ENCODE measurements around the gene PHF19. TPM values are rescaled to one million over a fixed set of nuclear protein-coding genes. Genes with fewer than 3 reads are reported as not detected.

The PHF19 gene
- total and polyA plus RNA-seq, 2 experiments from 2014 or later = 17.1 to 28.2 TPM

- H4K20me1 ChIP-seq (ENCODE audit: insufficient read depth) = no peaks in the 10 kb centered on the region
- no peaks in the 10 kb centered on the region for H3K9me2 ChIP-seq (ENCODE audit: insufficient read depth)
- H3K4me3 ChIP-seq = no peak overlapping the region
- H3K9ac ChIP-seq = no peak overlapping the region
- TF ChIP-seq EZH2 (IDR thresholded peaks at IDR 0.05; ENCODE audit: insufficient read depth, poor library complexity, severe bottlenecking) (no peak), EZH2phosphoT487 (IDR thresholded peaks at IDR 0.05; ENCODE audit: insufficient read depth, low read depth) (no peak)
- DNase-seq = no peak
- H3K36me3 ChIP-seq (ENCODE audit: low read depth) = no peaks in the 10 kb centered on the region
- WGBS, 2 experiments (ENCODE audit: low coverage in 1 of 2, low lambda C conversion rate in 2 of 2, missing lambda C conversion rate in 2 of 2) = 54 to 62% methylated on average over 3 of the region's 3 CpGs
- H3K4me2 ChIP-seq (ENCODE audit: unreplicated experiment) = no peak overlapping the region
- no peaks in the 10 kb centered on the region for H3K27me3 ChIP-seq (replicated peaks; ENCODE audit: insufficient read depth)
- no peaks in the 10 kb centered on the region for H3K9me3 ChIP-seq (ENCODE audit: low read depth)
- no peak overlapping the region for H3K27ac ChIP-seq
- no peak overlapping the region for H2AFZ ChIP-seq
- in situ Hi-C loops (cut with MboI) = no loop called here
- peaks cover 13% of the 10 kb centered on the region for H3F3A ChIP-seq (ENCODE audit: insufficient read depth)
- H3K4me1 ChIP-seq (ENCODE audit: insufficient read depth) = peaks cover 9% of the 10 kb centered on the region
- no peaks in the 10 kb centered on the region for H3K79me2 ChIP-seq (ENCODE audit: insufficient read depth)
Measured at GRCh38 chr9:120885457-120885856, 8.5 kb upstream of the PHF19 start.

GRCh38 chr9:120883608-120883996 is 6.6 kb upstream of the PHF19 start:
- no peaks in the 10 kb centered on the region for H3K36me3 ChIP-seq (ENCODE audit: low read depth)
- 63 to 89% methylated on average over 2 to 3 of the region's 3 CpGs for WGBS, 2 experiments (ENCODE audit: low coverage in 1 of 2, low lambda C conversion rate in 2 of 2, missing lambda C conversion rate in 2 of 2)
- H3K9ac ChIP-seq = no peak overlapping the region
- TF ChIP-seq EZH2phosphoT487 (IDR thresholded peaks at IDR 0.05; ENCODE audit: insufficient read depth, low read depth) (no peak), EZH2 (IDR thresholded peaks at IDR 0.05; ENCODE audit: insufficient read depth, poor library complexity, severe bottlenecking) (no peak)
- DNase-seq = no peak
- H3K9me2 ChIP-seq (ENCODE audit: insufficient read depth) = no peaks in the 10 kb centered on the region
- H3F3A ChIP-seq (ENCODE audit: insufficient read depth) = peaks cover 13% of the 10 kb centered on the region
- no peaks in the 10 kb centered on the region for H3K79me2 ChIP-seq (ENCODE audit: insufficient read depth)
- H3K4me2 ChIP-seq (ENCODE audit: unreplicated experiment) = no peak overlapping the region
- peaks cover 9% of the 10 kb centered on the region for H3K4me1 ChIP-seq (ENCODE audit: insufficient read depth)
- H3K9me3 ChIP-seq (ENCODE audit: low read depth) = no peaks in the 10 kb centered on the region
- in situ Hi-C loops (cut with MboI) = no loop called here
- no peak overlapping the region for H3K4me3 ChIP-seq
- no peaks in the 10 kb centered on the region for H3K27me3 ChIP-seq (replicated peaks; ENCODE audit: insufficient read depth)
- H2AFZ ChIP-seq = no peak overlapping the region
- no peaks in the 10 kb centered on the region for H4K20me1 ChIP-seq (ENCODE audit: insufficient read depth)
- no peak overlapping the region for H3K27ac ChIP-seq

GRCh38 chr9:120882935-120883607 is 6.1 kb upstream of the PHF19 start:
- 78 to 79% methylated on average over 10 of the region's 10 CpGs for WGBS, 2 experiments (ENCODE audit: low coverage in 1 of 2, low lambda C conversion rate in 2 of 2, missing lambda C conversion rate in 2 of 2)
- in situ Hi-C loops (cut with MboI) = no loop called here
- no peaks in the 10 kb centered on the region for H3K36me3 ChIP-seq (ENCODE audit: low read depth)
- H3K9me3 ChIP-seq (ENCODE audit: low read depth) = no peaks in the 10 kb centered on the region
- H3K4me3 ChIP-seq = no peak overlapping the region
- H3K79me2 ChIP-seq (ENCODE audit: insufficient read depth) = no peaks in the 10 kb centered on the region
- no peaks in the 10 kb centered on the region for H3K9me2 ChIP-seq (ENCODE audit: insufficient read depth)
- H3K9ac ChIP-seq = no peak overlapping the region
- no peak for TF ChIP-seq EZH2 (IDR thresholded peaks at IDR 0.05; ENCODE audit: insufficient read depth, poor library complexity, severe bottlenecking)
- no peak for TF ChIP-seq EZH2phosphoT487 (IDR thresholded peaks at IDR 0.05; ENCODE audit: insufficient read depth, low read depth)
- no peak overlapping the region for H3K27ac ChIP-seq
- no peaks in the 10 kb centered on the region for H3K27me3 ChIP-seq (replicated peaks; ENCODE audit: insufficient read depth)
- no peak for DNase-seq
- H3F3A ChIP-seq (ENCODE audit: insufficient read depth) = peaks cover 13% of the 10 kb centered on the region
- peaks cover 9% of the 10 kb centered on the region for H3K4me1 ChIP-seq (ENCODE audit: insufficient read depth)
- H4K20me1 ChIP-seq (ENCODE audit: insufficient read depth) = no peaks in the 10 kb centered on the region
- H2AFZ ChIP-seq = no peak overlapping the region
- H3K4me2 ChIP-seq (ENCODE audit: unreplicated experiment) = no peak overlapping the region

- H3F3A ChIP-seq (ENCODE audit: insufficient read depth) = no peaks in the 10 kb centered on the region
- no peaks in the 10 kb centered on the region for H3K27me3 ChIP-seq (replicated peaks; ENCODE audit: insufficient read depth)
- no peak for DNase-seq
- H3K27ac ChIP-seq = no peak overlapping the region
- H4K20me1 ChIP-seq (ENCODE audit: insufficient read depth) = no peaks in the 10 kb centered on the region
- H3K4me3 ChIP-seq = no peak overlapping the region
- H3K4me1 ChIP-seq (ENCODE audit: insufficient read depth) = no peaks in the 10 kb centered on the region
- no peaks in the 10 kb centered on the region for H3K9me2 ChIP-seq (ENCODE audit: insufficient read depth)
- no peak overlapping the region for H3K4me2 ChIP-seq (ENCODE audit: unreplicated experiment)
- WGBS, 2 experiments (ENCODE audit: low coverage in 1 of 2, low lambda C conversion rate in 2 of 2, missing lambda C conversion rate in 2 of 2) = 81 to 83% methylated on average over 6 of the region's 6 CpGs
- no peaks in the 10 kb centered on the region for H3K36me3 ChIP-seq (ENCODE audit: low read depth)
- no peak overlapping the region for H3K9ac ChIP-seq
- TF ChIP-seq EZH2 (IDR thresholded peaks at IDR 0.05; ENCODE audit: insufficient read depth, poor library complexity, severe bottlenecking) = no peak
- TF ChIP-seq EZH2phosphoT487 (IDR thresholded peaks at IDR 0.05; ENCODE audit: insufficient read depth, low read depth) = no peak
- no peaks in the 10 kb centered on the region for H3K9me3 ChIP-seq (ENCODE audit: low read depth)
- H2AFZ ChIP-seq = no peak overlapping the region
- in situ Hi-C loops (cut with MboI) = no loop called here
- no peaks in the 10 kb centered on the region for H3K79me2 ChIP-seq (ENCODE audit: insufficient read depth)
Measured at GRCh38 chr9:120879446-120879845, 2.5 kb upstream of the PHF19 start.

Data from GM23248 (cell line).